HepG2 (cell line): Measurements from ENCODE around the gene FARSB. TPM values are rescaled to one million over a fixed set of nuclear protein-coding genes. Genes with fewer than 3 reads are reported as not detected.
A peak's percentile ranks its signal among the peaks of the same experiment; 100 is the strongest.

Experiments
- ATAD3A ChIP-seq: sonication (generic); formaldehyde crosslinking; IDR thresholded peaks from 2 replicates; pipeline ENCODE4 v1.4.0; 2020; ENCODE audit warnings: missing genetic modification reagents
- ETS1 ChIP-seq: sonication (generic); formaldehyde crosslinking; IDR thresholded peaks from 2 replicates; pipeline ENCODE4 v1.4.0; 2020; ENCODE audit warnings: missing genetic modification reagents
- GABPB1 ChIP-seq: IDR thresholded peaks from 2 replicates; pipeline ENCODE4 v1.6.1; 2016; ENCODE audit warnings: mild to moderate bottlenecking, missing genetic modification reagents, moderate library complexity, missing compliant biosample characterization
- KMT2B ChIP-seq: IDR thresholded peaks from 2 replicates; pipeline ENCODE4 v1.6.1; 2016; ENCODE audit warnings: missing genetic modification reagents, missing compliant biosample characterization
- MAFK ChIP-seq, 2 experiments: IDR thresholded peaks in 1 of 2; conservative IDR thresholded peaks in 1 of 2; 2 replicates each; pipeline ENCODE4 v1.6.1; 2011; ENCODE audit warnings: improper control_type of control experiment in 2 of 2, low read length in 2 of 2
- MAZ ChIP-seq, 2 experiments: sonication (generic) in 1 of 2; formaldehyde crosslinking in 1 of 2; IDR thresholded peaks; 2 replicates each; pipeline versions ENCODE4 v1.5.0 to v1.6.1; 2012 to 2020; ENCODE audit warnings: low read depth in 2 of 2, mild to moderate bottlenecking in 2 of 2, borderline replicate concordance in 1 of 2, improper control_type of control experiment in 1 of 2, low read length in 1 of 2, missing genetic modification reagents in 1 of 2, moderate library complexity in 1 of 2
- MED13 ChIP-seq: sonication (generic); formaldehyde crosslinking; IDR thresholded peaks from 2 replicates; pipeline ENCODE4 v1.5.0; 2020; ENCODE audit warnings: missing genetic modification reagents
- MYNN ChIP-seq: sonication (generic); formaldehyde crosslinking; IDR thresholded peaks from 2 replicates; pipeline ENCODE4 v1.4.0; 2020; ENCODE audit warnings: mild to moderate bottlenecking, low read depth, missing genetic modification reagents
- TCF7 ChIP-seq: sonication (generic); IDR thresholded peaks from 2 replicates; pipeline ENCODE4 v1.6.1; 2016; ENCODE audit warnings: antibody characterized with exemption, low read depth
- U2AF2 ChIP-seq: fragments of 200-400 bp; formaldehyde crosslinking; IDR thresholded peaks from 2 replicates; pipeline ENCODE4 v1.6.1; 2017; ENCODE audit warnings: low read depth, mild to moderate bottlenecking, low read length
- ZNF383 ChIP-seq: sonication (generic); formaldehyde crosslinking; IDR thresholded peaks from 2 replicates; pipeline ENCODE4 v1.4.0; 2020; ENCODE audit warnings: missing genetic modification reagents, mild to moderate bottlenecking, borderline replicate concordance
- ZNF557 ChIP-seq: sonication (generic); formaldehyde crosslinking; IDR thresholded peaks from 2 replicates; pipeline ENCODE4 v1.4.0; 2020; ENCODE audit warnings: missing genetic modification reagents
- ZNF589 ChIP-seq: sonication (generic); formaldehyde crosslinking; conservative IDR thresholded peaks from 2 replicates; pipeline ENCODE4 v1.8.0; 2022; ENCODE audit warnings: mild to moderate bottlenecking, moderate library complexity, missing genetic modification reagents
- ZNF615 ChIP-seq: sonication (generic); formaldehyde crosslinking; IDR thresholded peaks from 2 replicates; pipeline ENCODE4 v1.5.0; 2020; ENCODE audit warnings: mild to moderate bottlenecking, missing genetic modification reagents, borderline replicate concordance
- polyA plus RNA-seq, 8 experiments: library from polyadenylated mRNA; depleted of rRNA in 3 of 8; stranded (reverse) in 7 of 8; unstranded in 1 of 8; fragments of >200 nt; fragmentation: Illumina TruSeq in 4 of 8; extraction: Trizol in 4 of 8; gene quantifications; 2 replicates each; pipeline versions ENCODE4 v1.2.1 to v1.2.3, GENCODE V29; 2011 to 2016; ENCODE audit warnings: low read depth in 4 of 8, missing spikeins in 1 of 8, mixed read lengths in 1 of 8; ENCODE audit not compliant: insufficient read depth in 1 of 8
- total RNA-seq, 5 experiments: library from RNA; depleted of rRNA; stranded (reverse); fragments of >200 nt; fragmentation: Illumina TruSeq; extraction: Trizol; gene quantifications; 2 replicates each; pipeline ENCODE4 v1.2.3, GENCODE V29; 2016; ENCODE audit warnings: low read depth in 1 of 5
- TF ChIP-seq, protein P1 (sequence below): sonication (generic); formaldehyde crosslinking; IDR thresholded peaks from 2 replicates; pipeline ENCODE4 v1.4.0; 2020; ENCODE audit warnings: missing genetic modification reagents
- TF ChIP-seq, protein P2 (sequence below): sonication (generic); formaldehyde crosslinking; IDR thresholded peaks from 2 replicates; pipeline ENCODE4 v1.8.1; 2022; ENCODE audit warnings: mild to moderate bottlenecking, missing genetic modification reagents
- TF ChIP-seq, protein P3 (sequence below): sonication (generic); formaldehyde crosslinking; IDR thresholded peaks from 2 replicates; pipeline ENCODE4 v1.5.0; 2020; ENCODE audit warnings: missing genetic modification reagents
- TF ChIP-seq, protein P4 (sequence below): sonication (generic); formaldehyde crosslinking; IDR thresholded peaks from 2 replicates; pipeline ENCODE4 v1.5.0; 2020; ENCODE audit warnings: mild to moderate bottlenecking, missing genetic modification reagents

The FARSB gene
- total and polyA plus RNA-seq, 2 of the 13 experiments (the other 11 are each of a cell fraction or from before 2014, with no cell fraction given), result 23.3 to 45.9 TPM

DNA sequence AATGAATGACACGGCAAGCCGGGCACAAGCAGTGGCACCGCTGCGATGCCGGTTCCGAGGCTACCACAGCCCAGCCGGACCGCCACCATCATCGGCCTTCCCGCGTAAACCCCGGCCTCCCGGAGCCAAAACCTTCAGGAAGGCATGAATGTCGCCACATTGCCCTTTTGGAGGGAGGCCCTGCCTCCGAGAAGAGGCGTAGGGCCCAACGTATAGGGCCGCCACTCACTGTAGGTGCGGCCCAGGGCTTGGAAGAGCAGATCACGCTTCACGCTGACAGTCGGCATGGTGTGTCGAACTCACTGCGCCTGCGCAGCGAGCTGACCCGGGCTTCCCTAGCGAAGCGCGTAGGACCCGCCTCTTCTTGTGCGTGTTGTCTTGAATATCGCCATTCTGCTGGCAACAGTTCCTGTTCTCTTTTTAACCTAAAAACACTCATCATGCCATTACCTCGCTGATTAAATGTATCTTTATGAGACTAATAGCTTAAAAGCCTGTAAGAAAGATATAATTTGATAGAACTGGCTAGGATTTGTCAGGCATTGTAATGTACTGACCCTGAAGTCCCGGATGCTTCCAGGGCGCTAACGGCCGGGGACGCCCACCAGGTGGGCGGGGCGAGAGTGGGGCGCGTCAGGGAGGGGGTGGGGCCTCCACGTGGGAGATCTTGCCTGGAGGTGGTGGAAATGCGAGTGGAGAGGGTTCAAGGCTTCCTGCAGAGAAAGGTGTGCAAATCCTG is at the start of gene FARSB (continued):
- TF ChIP-seq, protein P1, sequence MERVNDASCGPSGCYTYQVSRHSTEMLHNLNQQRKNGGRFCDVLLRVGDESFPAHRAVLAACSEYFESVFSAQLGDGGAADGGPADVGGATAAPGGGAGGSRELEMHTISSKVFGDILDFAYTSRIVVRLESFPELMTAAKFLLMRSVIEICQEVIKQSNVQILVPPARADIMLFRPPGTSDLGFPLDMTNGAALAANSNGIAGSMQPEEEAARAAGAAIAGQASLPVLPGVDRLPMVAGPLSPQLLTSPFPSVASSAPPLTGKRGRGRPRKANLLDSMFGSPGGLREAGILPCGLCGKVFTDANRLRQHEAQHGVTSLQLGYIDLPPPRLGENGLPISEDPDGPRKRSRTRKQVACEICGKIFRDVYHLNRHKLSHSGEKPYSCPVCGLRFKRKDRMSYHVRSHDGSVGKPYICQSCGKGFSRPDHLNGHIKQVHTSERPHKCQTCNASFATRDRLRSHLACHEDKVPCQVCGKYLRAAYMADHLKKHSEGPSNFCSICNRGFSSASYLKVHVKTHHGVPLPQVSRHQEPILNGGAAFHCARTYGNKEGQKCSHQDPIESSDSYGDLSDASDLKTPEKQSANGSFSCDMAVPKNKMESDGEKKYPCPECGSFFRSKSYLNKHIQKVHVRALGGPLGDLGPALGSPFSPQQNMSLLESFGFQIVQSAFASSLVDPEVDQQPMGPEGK (CRISPR knock-in tag), result peak; percentile 29; the same call in 1 of the 2 replicates
- TF ChIP-seq MYNN (CRISPR knock-in tag) (no peak), ETS1 (no peak), ZNF589 (no peak), MED13 (CRISPR knock-in tag) (no peak), MAFK (conservative IDR thresholded peaks at IDR 0.05 in 1 of 2, IDR thresholded peaks at IDR 0.05 in 1 of 2; ENCODE audit: low read length in 2 of 2) (no peak), ZNF615 (CRISPR knock-in tag) (no peak), ZNF557 (CRISPR knock-in tag) (peak; percentile 65; the same call in 1 of the 2 replicates), ZNF383 (CRISPR knock-in tag) (0 out of 2 replicates have a peak, but pooled peaks have one; percentile 61), TCF7 (no peak), MAZ (IDR thresholded peaks at IDR 0.05; ENCODE audit: borderline replicate concordance, low read depth, low read length) (peak; percentile 60; the same call in 1 of the 2 replicates), MAZ (CRISPR knock-in tag; IDR thresholded peaks at IDR 0.05; ENCODE audit: low read depth) (peak; percentile 85), KMT2B (peak; percentile 90), ATAD3A (CRISPR knock-in tag) (peak; percentile 83; the same call in 1 of the 2 replicates), GABPB1 (CRISPR knock-in tag) (peak; percentile 76), U2AF2 (no peak)
- TF ChIP-seq, protein P2, sequence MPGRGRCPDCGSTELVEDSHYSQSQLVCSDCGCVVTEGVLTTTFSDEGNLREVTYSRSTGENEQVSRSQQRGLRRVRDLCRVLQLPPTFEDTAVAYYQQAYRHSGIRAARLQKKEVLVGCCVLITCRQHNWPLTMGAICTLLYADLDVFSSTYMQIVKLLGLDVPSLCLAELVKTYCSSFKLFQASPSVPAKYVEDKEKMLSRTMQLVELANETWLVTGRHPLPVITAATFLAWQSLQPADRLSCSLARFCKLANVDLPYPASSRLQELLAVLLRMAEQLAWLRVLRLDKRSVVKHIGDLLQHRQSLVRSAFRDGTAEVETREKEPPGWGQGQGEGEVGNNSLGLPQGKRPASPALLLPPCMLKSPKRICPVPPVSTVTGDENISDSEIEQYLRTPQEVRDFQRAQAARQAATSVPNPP (CRISPR knock-in tag), result 0 out of 2 replicates have a peak, but pooled peaks have one; percentile 88
- TF ChIP-seq, protein P3, sequence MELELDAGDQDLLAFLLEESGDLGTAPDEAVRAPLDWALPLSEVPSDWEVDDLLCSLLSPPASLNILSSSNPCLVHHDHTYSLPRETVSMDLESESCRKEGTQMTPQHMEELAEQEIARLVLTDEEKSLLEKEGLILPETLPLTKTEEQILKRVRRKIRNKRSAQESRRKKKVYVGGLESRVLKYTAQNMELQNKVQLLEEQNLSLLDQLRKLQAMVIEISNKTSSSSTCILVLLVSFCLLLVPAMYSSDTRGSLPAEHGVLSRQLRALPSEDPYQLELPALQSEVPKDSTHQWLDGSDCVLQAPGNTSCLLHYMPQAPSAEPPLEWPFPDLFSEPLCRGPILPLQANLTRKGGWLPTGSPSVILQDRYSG (CRISPR knock-in tag), result no peak
- TF ChIP-seq, protein P4, sequence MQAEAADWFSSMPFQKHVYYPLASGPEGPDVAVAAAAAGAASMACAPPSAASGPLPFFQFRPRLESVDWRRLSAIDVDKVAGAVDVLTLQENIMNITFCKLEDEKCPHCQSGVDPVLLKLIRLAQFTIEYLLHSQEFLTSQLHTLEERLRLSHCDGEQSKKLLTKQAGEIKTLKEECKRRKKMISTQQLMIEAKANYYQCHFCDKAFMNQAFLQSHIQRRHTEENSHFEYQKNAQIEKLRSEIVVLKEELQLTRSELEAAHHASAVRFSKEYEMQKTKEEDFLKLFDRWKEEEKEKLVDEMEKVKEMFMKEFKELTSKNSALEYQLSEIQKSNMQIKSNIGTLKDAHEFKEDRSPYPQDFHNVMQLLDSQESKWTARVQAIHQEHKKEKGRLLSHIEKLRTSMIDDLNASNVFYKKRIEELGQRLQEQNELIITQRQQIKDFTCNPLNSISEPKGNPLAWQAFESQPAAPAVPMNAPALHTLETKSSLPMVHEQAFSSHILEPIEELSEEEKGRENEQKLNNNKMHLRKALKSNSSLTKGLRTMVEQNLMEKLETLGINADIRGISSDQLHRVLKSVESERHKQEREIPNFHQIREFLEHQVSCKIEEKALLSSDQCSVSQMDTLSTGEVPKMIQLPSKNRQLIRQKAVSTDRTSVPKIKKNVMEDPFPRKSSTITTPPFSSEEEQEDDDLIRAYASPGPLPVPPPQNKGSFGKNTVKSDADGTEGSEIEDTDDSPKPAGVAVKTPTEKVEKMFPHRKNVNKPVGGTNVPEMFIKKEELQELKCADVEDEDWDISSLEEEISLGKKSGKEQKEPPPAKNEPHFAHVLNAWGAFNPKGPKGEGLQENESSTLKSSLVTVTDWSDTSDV (CRISPR knock-in tag), result no peak; the same call in 1 of the 2 replicates
